ENCODE measurements around the gene ZNF550. TPM values are rescaled to one million over a fixed set of nuclear protein-coding genes. Genes with fewer than 3 reads are reported as not detected.

ZNF550 gene
- total RNA-seq, result 10 to 100 TPM; 11.8 to 11.9 TPM

- POLR2A ChIA-PET, result no interaction called here
- CTCF ChIA-PET, result interaction anchor here (0.7 to 0.8 kb wide), 2 partner anchors 42 to 72 kb away, joined by 3 to 5 read pairs; partner anchors contain the start of gene ZNF419
- Mint-ChIP-seq H3K27me3 (no peaks in the 10 kb centered on the region), H3K27ac (peak within 1 kb of the TSS; percentile 93), H3K9me3 (ENCODE audit: low read depth) (peaks cover 34% of the 10 kb centered on the region), H3K4me1 (peaks cover 22% of the 10 kb centered on the region), H3K4me3 (peak within 1 kb of the TSS; percentile 98), H3K36me3 (ENCODE audit: low read depth) (peaks cover 61% of the 10 kb centered on the region)
- DNase-seq (peak; percentile 93), ATAC-seq (peak; percentile 97)
- intact Hi-C loops (cut with DNase I, micrococcal nuclease), result loop anchor here (1.0 kb wide), 12 partner anchors 19 to 368 kb away; partner anchors contain the start of genes TRAPPC2B (in 1 of the 2), ZNF134 (in 1 of the 2), ZNF264 (in 1 of the 2) and ZNF304 (in 1 of the 2)
Observed at GRCh38 chr19:57559404-57560025, at the start of gene ZNF550. ZNF550 (minus strand) TSS chr19:57559863; CDS start chr19:57559682, 181 bp downstream.

GRCh38 chr19:57606931-57607330 is 47.3 kb upstream of the ZNF550 start:
- no peak for ATAC-seq
- peaks cover 46% of the 10 kb centered on the region for H3K9me3 Mint-ChIP-seq (ENCODE audit: low read depth)

GRCh38 chr19:57599761-57600383 is 40.2 kb upstream of the ZNF550 start, which contains the start of gene ZNF530:
ZNF530 (plus strand) TSS chr19:57599885; CDS start chr19:57604346, 4,461 bp downstream.
- POLR2A ChIA-PET, result interaction anchor here (0.5 kb wide), 1 partner anchor 253 kb away, joined by 3 read pairs; no protein-coding TSS in a partner anchor
- peak within 1 kb of the TSS; percentile 81 for H3K4me3 Mint-ChIP-seq
- intact Hi-C loops (cut with DNase I, micrococcal nuclease), result loop anchor here (1.0 kb wide), 8 partner anchors 14 to 189 kb away; partner anchors contain the start of genes ZNF134 (in 2 of the 2), ZIK1 (in 1 of the 2), ZNF17 (in 1 of the 2) and ZNF211 (in 1 of the 2)
- H3K27me3 Mint-ChIP-seq, result no peaks in the 10 kb centered on the region
- peaks cover 40% of the 10 kb centered on the region for H3K9me3 Mint-ChIP-seq (ENCODE audit: low read depth)
- CTCF ChIA-PET, result no interaction called here
- H3K4me1 Mint-ChIP-seq, result peaks cover 12% of the 10 kb centered on the region
- ATAC-seq, result peak; percentile 98
- H3K27ac Mint-ChIP-seq, result peak within 1 kb of the TSS; percentile 79
- peaks cover 41% of the 10 kb centered on the region for H3K36me3 Mint-ChIP-seq (ENCODE audit: low read depth)
- peak; percentile 95 for DNase-seq

More at GRCh38 chr19:57606931-57607330, 47.3 kb upstream of the ZNF550 start:
- Mint-ChIP-seq H3K27ac (no peak overlapping the region), H3K4me3 (no peak overlapping the region), H3K27me3 (no peaks in the 10 kb centered on the region), H3K4me1 (no peaks in the 10 kb centered on the region), H3K36me3 (ENCODE audit: low read depth) (peaks cover 67% of the 10 kb centered on the region)
- intact Hi-C loops (cut with DNase I, micrococcal nuclease), result no loop called here
- ChIA-PET POLR2A (no interaction called here), CTCF (no interaction called here)
- DNase-seq, result no peak

GRCh38 chr19:57599377-57599760 is 39.7 kb upstream of the ZNF550 start:
- intact Hi-C loops (cut with DNase I, micrococcal nuclease), result loop anchor here (1.0 kb wide), 8 partner anchors 15 to 188 kb away; partner anchors contain the start of genes ZNF134 (in 2 of the 2), ZIK1 (in 1 of the 2), ZNF17 (in 1 of the 2) and ZNF211 (in 1 of the 2)
- Mint-ChIP-seq H3K27me3 (no peaks in the 10 kb centered on the region), H3K4me3 (peak overlapping the region; percentile 81), H3K36me3 (ENCODE audit: low read depth) (peaks cover 36% of the 10 kb centered on the region), H3K9me3 (ENCODE audit: low read depth) (peaks cover 37% of the 10 kb centered on the region), H3K27ac (peak overlapping the region; percentile 79), H3K4me1 (peaks cover 12% of the 10 kb centered on the region)
- no peak for DNase-seq
- ChIA-PET CTCF (no interaction called here), POLR2A (no interaction called here)
- ATAC-seq, result peak; percentile 54

GRCh38 chr19:57587529-57587928 is 27.9 kb upstream of the ZNF550 start:
- ATAC-seq (no peak), DNase-seq (no peak)
- ChIA-PET CTCF (no interaction called here), POLR2A (no interaction called here)
- Mint-ChIP-seq H3K27me3 (no peaks in the 10 kb centered on the region), H3K4me1 (peaks cover 17% of the 10 kb centered on the region), H3K27ac (no peak overlapping the region), H3K4me3 (no peak overlapping the region), H3K9me3 (ENCODE audit: low read depth) (peaks cover 64% of the 10 kb centered on the region), H3K36me3 (ENCODE audit: low read depth) (peaks cover 80% of the 10 kb centered on the region)
- intact Hi-C loops (cut with DNase I, micrococcal nuclease), result no loop called here

GRCh38 chr19:57583521-57584416 is 24.1 kb upstream of the ZNF550 start, which contains the start of gene ZIK1:
ZIK1 (plus strand) TSS chr19:57584145; CDS start chr19:57584357, 212 bp downstream.
- H3K4me1 Mint-ChIP-seq, result peaks cover 21% of the 10 kb centered on the region
- H3K9me3 Mint-ChIP-seq (ENCODE audit: low read depth), result peaks cover 50% of the 10 kb centered on the region
- intact Hi-C loops (cut with DNase I, micrococcal nuclease), result loop anchor here (1.0 kb wide), 2 partner anchors 16 to 50 kb away; partner anchors contain the start of genes ZNF211 (in 1 of the 2) and ZNF530 (in 1 of the 2)
- ChIA-PET POLR2A (no interaction called here), CTCF (no interaction called here)
- H3K4me3 Mint-ChIP-seq, result peak within 1 kb of the TSS; percentile 81
- ATAC-seq, result peak; percentile 87
- peak; percentile 90 for DNase-seq
- no peaks in the 10 kb centered on the region for H3K27me3 Mint-ChIP-seq
- peaks cover 48% of the 10 kb centered on the region for H3K36me3 Mint-ChIP-seq (ENCODE audit: low read depth)
- H3K27ac Mint-ChIP-seq, result peak within 1 kb of the TSS; percentile 85

GRCh38 chr19:57583104-57583520 is 23.4 kb upstream of the ZNF550 start:
- H3K4me3 Mint-ChIP-seq, result no peak overlapping the region
- CTCF ChIA-PET, result no interaction called here
- no peaks in the 10 kb centered on the region for H3K27me3 Mint-ChIP-seq
- ATAC-seq, result no peak
- POLR2A ChIA-PET, result no interaction called here
- peaks cover 22% of the 10 kb centered on the region for H3K4me1 Mint-ChIP-seq
- H3K36me3 Mint-ChIP-seq (ENCODE audit: low read depth), result peaks cover 42% of the 10 kb centered on the region
- intact Hi-C loops (cut with DNase I, micrococcal nuclease), result no loop called here
- H3K27ac Mint-ChIP-seq, result no peak overlapping the region
- no peak for DNase-seq
- H3K9me3 Mint-ChIP-seq (ENCODE audit: low read depth), result peaks cover 49% of the 10 kb centered on the region

- peak; percentile 96 for ATAC-seq
- Mint-ChIP-seq H3K27me3 (no peaks in the 10 kb centered on the region), H3K9me3 (ENCODE audit: low read depth) (peaks cover 56% of the 10 kb centered on the region), H3K27ac (peak within 1 kb of the TSS; percentile 77), H3K36me3 (ENCODE audit: low read depth) (peaks cover 50% of the 10 kb centered on the region), H3K4me3 (peak within 1 kb of the TSS; percentile 77), H3K4me1 (peaks cover 23% of the 10 kb centered on the region)
- intact Hi-C loops (cut with DNase I, micrococcal nuclease), result loop anchor here (1.0 to 5.0 kb wide), 23 partner anchors 19 to 862 kb away; partner anchors contain the start of genes ZNF134 (in 2 of the 2), ZNF419 (in 2 of the 2), ZNF530 (in 2 of the 2) and ZNF548 (in 2 of the 2)
- ChIA-PET CTCF (no interaction called here), POLR2A (no interaction called here)
- peak; percentile 97 for DNase-seq
Observed at GRCh38 chr19:57578487-57579205, 19.0 kb upstream of the ZNF550 start, which contains the start of gene ZNF416. ZNF416 (minus strand) TSS chr19:57578911; CDS start chr19:57578704, 207 bp downstream.

GRCh38 chr19:57576661-57577060 is 17.0 kb upstream of the ZNF550 start:
- peaks cover 67% of the 10 kb centered on the region for H3K36me3 Mint-ChIP-seq (ENCODE audit: low read depth)
- peaks cover 20% of the 10 kb centered on the region for H3K4me1 Mint-ChIP-seq
- H3K27ac Mint-ChIP-seq, result no peak overlapping the region
- H3K9me3 Mint-ChIP-seq (ENCODE audit: low read depth), result peaks cover 59% of the 10 kb centered on the region
- no peak for DNase-seq
- H3K27me3 Mint-ChIP-seq, result no peaks in the 10 kb centered on the region
- H3K4me3 Mint-ChIP-seq, result no peak overlapping the region
- intact Hi-C loops (cut with DNase I, micrococcal nuclease), result loop anchor here (5.0 kb wide), 5 partner anchors 36 to 606 kb away; partner anchors contain the start of genes ZNF134 (in 1 of the 2), ZNF274 (in 1 of the 2), ZNF329 (in 1 of the 2) and ZNF460 (in 1 of the 2)
- CTCF ChIA-PET, result no interaction called here
- no peak for ATAC-seq
- POLR2A ChIA-PET, result no interaction called here

GRCh38 chr19:57572415-57572947 is 12.8 kb upstream of the ZNF550 start:
- DNase-seq (no peak), ATAC-seq (no peak)
- CTCF ChIA-PET, result no interaction called here
- H3K27ac Mint-ChIP-seq, result no peak overlapping the region
- POLR2A ChIA-PET, result no interaction called here
- peaks cover 8% of the 10 kb centered on the region for H3K4me1 Mint-ChIP-seq
- no peaks in the 10 kb centered on the region for H3K27me3 Mint-ChIP-seq
- intact Hi-C loops (cut with DNase I, micrococcal nuclease), result no loop called here
- H3K4me3 Mint-ChIP-seq, result no peak overlapping the region
- peaks cover 75% of the 10 kb centered on the region for H3K9me3 Mint-ChIP-seq (ENCODE audit: low read depth)
- H3K36me3 Mint-ChIP-seq (ENCODE audit: low read depth), result peaks cover 66% of the 10 kb centered on the region
